NCI-H128 (cell line): ENCODE results near the gene ZNF266.

Experiments
- DNase-seq: peaks from one replicate; lab custom pipeline; 2025; ENCODE audit not compliant: unreplicated experiment; lab: John Stamatoyannopoulos, UW

Gene ZNF266

GRCh38 chr19:9435279-9436268, at the start of gene ZNF266:
ZNF266 (minus strand) TSS chr19:9435573; CDS start chr19:9420089, 15,484 bp downstream.
- peak; percentile 62 for DNase-seq

- no peak for DNase-seq
Measured at GRCh38 chr19:9485140-9485539, 49.8 kb upstream of the ZNF266 start.

DNA sequence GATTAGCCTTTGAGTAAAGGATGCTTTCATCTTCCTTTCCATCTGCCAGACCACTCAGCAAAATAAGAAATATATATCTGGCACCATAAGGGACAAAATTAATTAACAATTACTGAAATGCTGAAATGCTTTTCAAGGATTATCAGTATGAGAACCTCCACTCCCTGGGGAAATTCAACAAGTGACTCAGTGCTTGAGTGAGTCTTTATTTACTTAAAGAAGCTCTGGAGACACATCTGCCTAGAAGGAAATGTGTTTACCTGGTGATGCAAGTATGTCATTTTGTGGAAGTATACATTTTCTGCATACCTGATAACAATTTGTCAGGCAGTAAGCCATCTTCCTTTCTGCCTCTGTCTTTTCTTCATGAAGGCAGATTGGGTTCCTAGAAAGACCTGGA, 39.6 kb upstream of the ZNF266 start:
- no peak for DNase-seq

- no peak for DNase-seq
Measured at GRCh38 chr19:9467161-9467560, 31.8 kb upstream of the ZNF266 start.

GRCh38 chr19:9461938-9462337, 26.6 kb upstream of the ZNF266 start:
- no peak for DNase-seq

GRCh38 chr19:9456018-9456689, 20.8 kb upstream of the ZNF266 start:
- DNase-seq = no peak

DNA sequence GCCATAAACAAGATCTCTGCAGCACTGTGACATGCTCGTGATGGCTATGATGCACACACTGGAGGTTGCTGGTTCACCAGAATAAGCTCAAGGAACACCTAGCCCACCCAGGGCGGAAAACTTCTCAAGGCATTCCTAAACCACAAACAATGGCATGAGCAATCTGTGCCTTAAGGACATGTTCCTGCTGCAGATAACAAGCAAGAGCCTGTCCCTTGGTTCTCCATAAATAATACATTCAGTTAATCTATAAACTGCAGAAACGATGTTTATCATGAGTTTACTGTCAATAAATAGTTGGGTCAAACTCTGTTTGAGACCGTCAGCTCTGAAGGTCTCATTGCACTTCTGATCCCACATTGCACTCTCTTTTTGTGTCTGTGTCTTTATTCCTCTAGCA, 18.6 kb upstream of the ZNF266 start:
- no peak for DNase-seq

GRCh38 chr19:9445037-9445436, 9.7 kb upstream of the ZNF266 start:
- DNase-seq = no peak

DNA sequence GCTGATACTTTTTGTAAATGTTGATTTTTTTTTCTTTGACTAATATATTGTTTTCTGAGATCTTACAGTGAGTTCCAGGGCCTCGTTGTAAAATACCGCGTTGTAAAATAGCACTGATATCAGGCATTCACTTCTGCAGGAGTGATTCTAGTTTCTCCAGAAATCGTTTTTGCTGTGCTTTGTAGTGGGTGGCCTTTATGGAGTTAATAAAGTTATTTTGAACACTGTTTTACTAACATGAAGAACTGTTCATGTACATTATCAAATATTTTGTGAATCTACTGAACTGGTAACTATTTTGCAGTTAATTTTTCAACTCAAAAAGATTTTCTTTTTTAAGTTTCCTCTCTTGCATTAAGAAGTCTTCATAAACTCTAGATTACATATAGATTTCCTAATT, 985 bp upstream of the ZNF266 start:
- no peak for DNase-seq

GRCh38 chr19:9431475-9431874, 3.9 kb downstream of the ZNF266 start:
- DNase-seq = no peak

GRCh38 chr19:9430444-9430843, 4.9 kb downstream of the ZNF266 start:
- DNase-seq = no peak

DNA sequence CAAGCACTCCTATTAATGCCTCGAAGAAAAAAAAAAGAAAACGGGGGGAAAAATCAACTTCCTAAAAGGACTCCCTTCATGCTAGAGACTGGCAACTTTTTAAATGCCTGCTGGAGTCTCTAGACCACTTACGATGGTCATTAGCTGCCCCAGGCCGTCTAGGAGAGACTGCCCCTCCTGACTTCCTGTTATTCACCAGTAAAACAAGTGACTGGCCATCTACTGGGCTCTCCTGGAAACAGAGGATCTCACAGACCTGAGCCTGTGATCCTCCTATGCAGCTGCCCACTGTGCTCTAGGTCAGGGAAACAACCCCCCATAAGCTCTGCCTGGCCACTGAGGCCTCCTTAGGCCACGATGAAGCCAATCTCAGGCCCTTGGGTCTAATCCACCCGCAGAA, 7.4 kb downstream of the ZNF266 start:
- DNase-seq = no peak

DNA sequence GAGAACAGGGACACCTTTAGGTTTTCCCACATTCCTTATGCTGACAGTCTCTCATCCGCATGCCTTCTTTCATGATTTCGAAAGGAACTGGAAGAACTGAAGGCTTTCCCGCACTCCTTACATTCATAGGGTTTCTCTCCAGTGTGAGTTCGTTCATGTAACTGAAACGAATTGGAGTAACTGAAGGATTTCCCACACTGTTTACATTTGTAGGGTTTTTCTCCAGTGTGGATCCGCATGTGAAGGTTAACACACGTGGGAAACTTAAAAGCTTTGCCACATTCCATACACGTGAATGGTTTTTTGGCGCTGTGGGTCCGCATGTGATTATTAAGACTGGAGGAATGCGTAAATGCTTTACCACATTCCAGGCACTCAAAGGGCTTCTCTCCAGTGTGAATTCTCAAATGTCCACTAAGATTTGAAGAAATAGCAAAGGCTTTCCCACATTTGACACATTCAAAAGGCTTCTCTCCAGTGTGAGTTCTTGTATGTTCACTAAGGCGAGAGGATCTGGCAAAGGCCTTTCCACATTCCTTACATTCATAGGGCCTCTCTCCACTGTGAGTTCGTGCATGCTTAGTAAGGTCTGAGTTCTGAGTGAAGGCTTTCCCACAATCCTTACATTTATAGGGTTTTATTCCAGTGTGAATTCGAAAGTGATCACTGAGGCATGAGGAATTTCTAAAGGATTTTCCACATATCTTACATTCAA, 22.0 kb downstream of the ZNF266 start:
- no peak for DNase-seq

GRCh38 chr19:9407827-9408226, 27.5 kb downstream of the ZNF266 start:
- no peak for DNase-seq

DNA sequence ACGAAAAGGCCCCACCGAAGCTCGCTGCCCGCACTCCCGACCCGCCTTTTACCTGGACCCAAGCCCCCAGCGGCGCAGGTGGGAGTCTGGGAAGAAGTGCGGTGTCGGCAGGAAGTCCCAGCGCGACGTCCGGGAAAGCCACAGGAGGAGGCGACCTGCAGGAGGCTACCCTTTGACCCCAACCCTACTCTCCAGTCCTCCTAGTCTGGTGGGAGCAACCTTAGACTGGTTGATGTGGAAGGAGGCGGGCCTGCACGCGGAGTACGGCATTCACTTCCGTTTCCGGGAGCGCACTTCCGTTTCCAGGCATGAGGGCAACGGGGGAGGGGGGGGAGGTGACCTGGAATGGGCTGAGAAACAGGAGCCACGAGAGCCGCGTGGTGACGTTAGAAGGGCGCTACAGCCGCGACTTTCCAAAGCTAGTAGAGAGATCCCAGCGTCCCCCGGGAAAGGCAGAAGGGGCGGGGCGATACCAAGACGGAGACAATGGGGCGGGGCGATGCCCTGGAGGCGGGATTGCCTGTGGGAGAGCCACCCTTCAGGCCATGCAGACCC, 28.5 kb downstream of the ZNF266 start:
- no peak for DNase-seq

DNA sequence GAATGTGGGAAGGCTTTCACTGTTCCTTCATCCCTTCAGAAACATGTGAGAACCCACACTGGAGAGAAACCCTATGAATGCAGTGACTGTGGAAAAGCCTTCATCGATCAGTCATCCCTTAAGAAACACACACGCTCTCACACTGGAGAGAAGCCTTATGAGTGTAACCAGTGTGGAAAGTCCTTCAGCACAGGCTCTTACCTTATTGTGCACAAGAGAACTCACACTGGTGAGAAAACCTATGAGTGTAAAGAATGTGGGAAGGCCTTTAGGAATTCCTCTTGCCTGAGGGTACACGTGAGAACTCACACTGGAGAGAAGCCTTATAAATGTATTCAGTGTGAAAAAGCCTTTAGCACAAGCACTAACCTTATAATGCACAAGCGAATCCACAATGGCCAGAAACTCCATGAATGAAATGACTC, 54.0 kb downstream of the ZNF266 start:
- no peak for DNase-seq

GRCh38 chr19:9370738-9371619, 64.4 kb downstream of the ZNF266 start:
- no peak for DNase-seq

GRCh38 chr19:9362905-9363304, 72.5 kb downstream of the ZNF266 start, which contains the start of gene ZNF177:
ZNF177 (plus strand) TSS chr19:9363013; CDS start chr19:9378312, 15,299 bp downstream.
- DNase-seq = no peak
